NCI-H2029 treated with DMSO at 0.1 percent for 48 hours (cell line): ENCODE results near the gene CMTM5.
A peak's percentile ranks its signal among the peaks of the same experiment; 100 is the strongest.

Experiments
- DNase-seq: peaks from one replicate; lab custom pipeline; 2025; lab: John Stamatoyannopoulos, UW

Gene CMTM5

DNA sequence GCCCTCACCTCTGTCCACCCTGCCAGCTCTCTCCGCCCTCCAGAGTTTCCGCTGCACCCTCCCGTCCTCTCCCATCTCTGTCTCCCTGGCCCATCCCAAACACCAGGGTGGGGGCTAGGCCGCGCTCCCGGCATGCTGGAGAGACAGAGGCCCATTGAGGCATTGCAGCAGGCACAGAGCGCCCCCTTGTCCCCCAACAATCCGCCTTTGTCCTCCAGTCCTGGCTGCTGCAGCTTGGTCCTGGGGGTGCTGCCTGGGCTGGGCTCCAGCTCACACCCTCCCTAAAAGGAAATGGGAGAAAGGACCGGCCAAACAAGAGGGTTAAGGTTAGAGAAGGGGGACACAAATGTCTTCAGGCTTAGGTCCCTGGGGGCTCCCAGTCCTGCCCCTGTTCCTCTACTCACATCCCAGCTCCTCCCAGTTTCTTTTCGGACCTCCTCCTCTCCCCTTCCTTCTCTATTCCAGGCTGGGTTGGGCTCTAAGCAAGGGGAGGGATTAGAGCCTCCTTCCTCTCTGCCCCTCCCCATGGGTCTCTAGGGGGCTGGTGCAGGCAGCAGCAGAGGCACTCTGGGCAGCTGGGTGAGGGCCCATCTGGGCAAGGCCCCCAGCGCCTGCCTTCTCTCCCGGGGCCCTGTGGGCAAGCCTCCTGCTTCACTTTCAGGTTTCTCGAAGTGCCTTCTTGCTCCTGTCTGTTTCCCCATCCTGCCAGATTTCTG is at the start of gene CMTM5:
CMTM5 (plus strand) TSS at position 565 of the 716 bp plus-strand sequence. CDS start 206 bp downstream, outside the sequence.
- DNase-seq, result no peak

DNA sequence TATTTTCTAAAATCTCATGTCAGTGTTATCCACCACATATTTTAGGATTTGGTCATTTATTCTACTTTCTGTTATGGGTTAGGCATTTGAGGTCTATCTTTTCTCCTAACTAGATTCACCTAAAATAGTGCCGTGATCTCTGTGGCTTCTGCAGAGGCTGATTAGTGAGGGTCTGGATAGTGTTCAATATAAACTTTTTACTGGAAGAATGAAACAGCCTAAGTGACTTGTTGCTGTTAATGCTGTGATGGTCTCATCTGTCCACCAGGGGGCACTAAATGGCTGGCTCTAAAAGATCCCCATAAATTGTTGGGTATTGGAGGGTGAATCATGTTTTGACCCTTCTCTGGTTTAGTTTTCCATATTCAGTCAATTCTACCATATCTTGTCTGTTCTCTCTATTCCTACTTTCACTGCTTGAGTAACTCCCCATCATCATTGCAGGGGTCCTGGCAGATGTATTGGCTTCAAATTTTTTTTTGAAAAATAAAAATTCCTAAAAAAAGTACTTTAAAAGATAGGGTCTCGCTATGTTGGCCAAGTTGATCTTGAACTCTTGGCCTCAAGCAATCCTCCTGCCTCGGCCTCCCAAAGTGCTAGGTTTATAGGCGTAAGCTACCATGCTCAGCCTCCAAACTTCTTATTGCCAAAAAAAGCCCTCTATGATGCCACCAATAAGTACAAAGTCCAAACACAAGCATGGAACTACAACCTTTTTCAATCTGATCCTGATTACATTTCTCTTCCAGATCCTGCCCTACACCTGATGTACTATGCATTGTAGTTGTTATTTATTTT is 48.7 kb upstream of the CMTM5 start:
- DNase-seq, result peak; percentile 99

DNA sequence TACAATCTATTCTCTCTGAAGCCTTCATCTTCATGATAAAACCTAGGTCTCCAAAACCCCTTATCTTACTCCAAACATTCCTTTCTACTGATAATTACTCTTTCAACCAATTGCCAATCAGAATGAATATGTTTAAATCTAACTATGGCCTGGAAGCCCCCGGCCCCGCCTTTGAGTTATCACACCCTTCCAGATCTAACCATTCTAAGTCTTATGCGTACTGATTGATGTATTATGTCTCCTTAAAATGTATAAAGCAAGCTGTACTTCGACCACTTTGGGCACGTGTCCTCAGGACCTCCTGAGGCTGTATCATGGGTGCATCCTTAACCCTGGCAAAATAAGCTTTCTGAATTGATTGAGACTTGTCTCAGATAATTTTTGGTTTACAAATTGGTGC is 41.2 kb upstream of the CMTM5 start:
- DNase-seq, result no peak

DNA sequence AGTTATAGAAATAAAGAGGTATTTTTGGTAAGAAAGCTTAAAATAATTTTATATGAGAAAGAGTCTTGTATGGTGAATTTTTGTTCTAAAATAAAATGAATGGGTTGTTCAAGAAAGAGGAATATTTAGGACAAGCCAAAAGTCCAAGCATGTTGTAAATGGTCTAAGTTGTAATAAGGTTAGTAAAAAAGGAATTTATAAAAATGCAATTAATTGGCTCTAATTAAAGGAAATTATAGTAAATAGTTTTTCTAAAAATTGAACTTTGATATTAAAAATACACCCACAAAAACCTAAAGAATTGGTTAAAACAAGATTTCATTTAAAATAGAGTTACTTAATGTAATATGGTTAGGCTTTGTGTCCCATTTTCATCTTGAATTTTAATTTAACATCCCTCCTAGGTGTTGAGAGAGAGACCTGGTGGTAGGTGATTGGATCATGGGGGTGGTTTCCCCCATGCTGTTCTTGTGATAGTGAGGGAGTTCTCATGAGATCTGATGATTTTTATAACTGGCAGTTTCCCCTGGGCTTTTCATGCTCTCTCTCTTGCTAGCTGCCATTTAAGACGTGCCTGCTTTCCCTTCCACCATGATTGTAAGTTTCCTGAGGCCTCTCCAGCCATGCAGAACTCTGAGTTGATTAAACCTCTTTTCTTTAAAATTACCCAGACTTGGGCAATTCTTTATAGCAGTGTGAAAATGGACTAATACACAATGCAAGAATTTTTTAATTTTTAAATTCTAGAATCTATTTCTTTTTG is 37.2 kb upstream of the CMTM5 start:
- DNase-seq, result no peak

DNA sequence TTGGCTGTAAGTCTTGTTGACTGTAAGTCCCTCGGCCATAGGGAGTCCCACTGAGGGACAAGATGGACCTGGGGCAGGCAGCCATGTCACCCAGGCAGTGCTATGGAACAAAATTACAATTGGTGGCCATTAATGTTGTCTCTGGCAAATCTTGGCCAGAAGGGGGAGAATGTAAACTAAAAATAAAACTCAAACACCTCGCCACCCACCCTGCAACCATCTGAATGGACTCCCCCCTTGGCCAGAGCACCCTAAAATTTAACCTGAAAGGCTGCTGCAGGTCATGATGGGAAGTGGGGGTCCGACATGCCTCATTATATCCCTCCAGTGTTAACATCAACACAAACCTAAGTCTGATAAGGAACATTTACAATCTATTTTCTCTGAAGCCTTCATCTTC is 32.4 kb upstream of the CMTM5 start:
- DNase-seq, result no peak

- no peak for DNase-seq
Observed at GRCh38 chr14:23345987-23346692, 30.7 kb upstream of the CMTM5 start.

GRCh38 chr14:23346693-23347405 is 30.0 kb upstream of the CMTM5 start:
- no peak for DNase-seq

GRCh38 chr14:23347406-23348296 is 29.2 kb upstream of the CMTM5 start:
- DNase-seq, result no peak

- DNase-seq, result no peak
Observed at GRCh38 chr14:23348297-23348655, 28.6 kb upstream of the CMTM5 start.

GRCh38 chr14:23349156-23349845 is 27.5 kb upstream of the CMTM5 start:
- DNase-seq, result no peak

DNA sequence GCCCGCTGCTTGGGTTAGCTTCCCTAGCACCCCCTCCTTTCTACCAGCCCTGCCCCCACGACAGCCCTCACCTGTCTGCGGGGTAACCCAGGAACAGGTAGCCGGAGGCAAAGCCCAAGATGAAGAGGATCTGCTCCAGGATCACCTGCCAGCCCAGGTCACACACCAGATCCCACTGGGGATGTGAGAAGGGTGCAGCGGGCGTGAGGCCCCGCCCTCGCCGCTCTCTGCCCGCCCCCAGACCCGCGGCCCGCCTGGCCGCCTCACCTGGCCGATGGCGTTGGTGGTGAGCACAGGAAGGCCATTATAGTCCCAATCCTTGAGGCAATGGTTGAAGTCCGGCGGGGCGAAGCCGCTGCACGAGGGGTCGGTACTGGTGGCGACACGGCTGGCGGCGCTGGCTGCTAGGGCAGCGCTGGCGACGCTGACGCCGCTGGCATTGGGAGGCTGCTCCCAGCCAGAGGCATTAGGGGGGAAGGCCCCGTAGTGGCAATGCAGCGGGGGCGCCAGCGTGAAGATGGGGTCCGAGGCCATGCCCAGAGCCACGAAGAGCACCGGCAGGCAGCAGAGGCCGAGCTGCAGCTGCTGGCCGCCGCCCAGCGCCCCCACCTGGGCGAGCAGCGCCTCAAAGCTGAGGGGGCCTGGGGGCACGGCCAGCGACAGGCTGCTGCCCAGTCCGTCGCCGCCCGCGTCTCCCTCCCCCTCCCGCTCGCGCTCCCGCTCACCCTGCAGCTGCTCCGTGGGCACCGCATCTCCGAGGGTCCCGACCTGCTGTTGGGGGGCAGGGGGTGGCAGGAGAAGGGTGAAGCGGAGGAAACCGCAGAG is 25.0 kb upstream of the CMTM5 start:
- DNase-seq, result no peak

- DNase-seq, result peak; percentile 95
Observed at GRCh38 chr14:23352506-23353432, 24.1 kb upstream of the CMTM5 start, which contains the start of gene SLC22A17. SLC22A17 (minus strand) TSS chr14:23352887.

DNA sequence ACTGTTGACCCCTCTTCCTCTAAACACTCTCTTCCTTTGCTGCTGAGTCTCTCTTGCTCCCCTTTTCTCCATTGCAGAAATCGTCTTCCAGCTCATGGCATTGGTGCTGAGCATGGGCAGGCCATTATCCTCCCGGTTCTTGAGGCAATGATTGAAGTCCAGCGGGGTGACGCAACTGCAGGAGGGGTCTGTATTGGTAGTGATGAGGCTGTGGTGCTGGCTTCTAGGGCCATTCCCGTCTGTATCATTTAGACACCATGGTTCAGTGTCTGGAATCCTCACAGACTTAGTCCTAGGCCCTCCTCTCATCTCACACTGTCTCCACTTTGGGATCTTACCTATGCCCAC is 23.4 kb upstream of the CMTM5 start:
- DNase-seq, result no peak

DNA sequence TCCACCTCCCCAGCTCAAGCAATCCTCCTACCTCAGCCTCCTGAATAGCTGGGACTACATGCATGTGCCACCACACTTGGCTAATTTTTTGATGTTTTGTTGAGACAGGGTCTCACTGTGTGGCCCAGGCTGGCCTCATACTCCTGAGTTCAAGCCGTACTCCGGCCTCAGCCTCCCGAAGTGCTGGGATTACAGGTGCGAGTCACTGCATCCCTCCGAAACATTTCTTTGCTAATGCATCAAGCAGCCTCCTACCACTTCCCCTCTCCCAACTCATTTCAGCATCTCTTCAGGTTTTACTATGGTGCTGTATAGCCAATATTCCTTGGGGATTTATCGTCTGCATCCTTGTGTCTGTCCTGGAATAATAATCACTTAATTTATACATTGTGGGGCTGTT is 21.9 kb upstream of the CMTM5 start:
- DNase-seq, result no peak

DNA sequence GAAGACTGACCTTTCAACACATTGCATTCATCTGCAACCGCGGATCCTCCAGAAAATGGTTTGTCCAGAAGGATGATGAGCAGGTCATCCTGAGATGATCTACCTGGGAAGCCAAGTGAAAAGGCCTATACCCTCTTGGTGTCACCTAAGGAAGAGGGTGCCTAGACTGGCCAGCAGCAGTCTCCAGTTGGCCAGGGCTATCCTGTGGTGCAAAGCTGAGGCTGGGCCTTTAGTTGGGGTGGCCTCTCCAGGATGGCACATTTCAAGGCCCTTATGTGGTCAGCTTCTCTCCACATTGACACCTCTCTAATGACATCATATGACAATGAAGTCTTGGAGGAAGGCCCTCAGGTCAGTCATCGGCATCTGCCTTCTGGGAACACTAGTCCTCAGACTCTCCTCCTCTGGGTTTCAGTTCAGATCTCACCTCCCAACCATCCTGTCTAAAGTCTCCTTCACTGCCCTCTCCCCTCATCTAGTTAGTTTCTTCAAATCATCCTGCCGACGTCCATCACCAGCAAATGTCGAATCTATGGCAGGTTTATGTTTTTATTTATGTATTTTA is 20.9 kb upstream of the CMTM5 start:
- no peak for DNase-seq

GRCh38 chr14:23356662-23357061 is 20.2 kb upstream of the CMTM5 start:
- DNase-seq, result no peak

DNA sequence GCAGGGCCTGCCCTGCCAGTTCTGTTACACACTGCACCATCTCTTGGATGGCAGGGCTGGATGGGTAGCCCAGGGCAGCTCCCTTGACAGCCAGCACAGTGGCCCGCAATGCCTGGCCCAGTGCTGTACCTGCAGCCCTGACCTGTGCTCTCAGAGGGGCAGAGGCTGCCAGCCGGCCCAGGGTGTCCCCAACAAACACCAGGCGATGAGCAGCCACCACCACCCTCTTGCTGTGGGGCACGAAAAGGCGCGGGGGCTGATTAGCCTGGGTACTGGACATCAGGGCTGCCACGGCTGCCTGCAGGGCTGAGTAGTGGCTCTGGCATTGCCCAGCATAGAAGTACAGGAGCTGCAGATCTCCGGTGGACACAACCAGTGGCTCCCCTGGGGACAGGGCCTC is 19.6 kb upstream of the CMTM5 start:
- no peak for DNase-seq

- DNase-seq, result no peak
Observed at GRCh38 chr14:23358042-23358441, 18.8 kb upstream of the CMTM5 start.
